ENCODE data around the gene CCDC197.

Gene CCDC197

DNA sequence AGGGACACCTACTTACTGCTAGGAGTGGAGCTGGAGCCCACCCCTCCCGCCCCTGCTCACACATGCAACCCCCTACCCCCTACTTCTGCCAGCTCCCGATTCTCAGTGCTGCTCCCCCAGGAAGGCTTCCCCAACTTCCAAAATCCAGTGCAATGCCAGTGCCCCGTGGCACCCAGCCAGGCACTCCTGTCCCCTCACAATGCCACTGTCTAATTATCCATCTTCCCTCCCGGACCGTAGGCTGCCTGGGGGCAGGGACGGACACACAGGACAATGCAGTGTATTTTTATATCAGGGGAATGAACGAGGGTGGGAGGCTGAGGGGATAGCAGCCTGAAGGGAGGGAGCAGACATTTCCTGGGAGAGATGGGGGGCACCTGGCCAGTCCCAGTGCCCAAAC, 41.4 kb downstream of the CCDC197 start:
- Histone ChIP-seq H3K4me1 (ENCODE audit: insufficient read depth, low read length, severe bottlenecking) (no peaks in the 10 kb centered on the region), H3K27me3 (ENCODE audit: insufficient read depth, low read length) (no peaks in the 10 kb centered on the region), H2AFZ (ENCODE audit: low read length) (no peak overlapping the region), H3K79me2 (ENCODE audit: insufficient read depth, low read length) (no peaks in the 10 kb centered on the region), H3K4me2 (ENCODE audit: low read length) (no peak overlapping the region), H3K27ac (ENCODE audit: low read depth, low read length, poor library complexity, severe bottlenecking) (no peak overlapping the region), H4K20me1 (ENCODE audit: insufficient read depth, low read length) (no peaks in the 10 kb centered on the region), H3K36me3 (ENCODE audit: insufficient read depth, low read length) (no peaks in the 10 kb centered on the region), H3F3A (ENCODE audit: insufficient read depth, low read length) (no peaks in the 10 kb centered on the region), H3K9me3 (ENCODE audit: low read length) (no peaks in the 10 kb centered on the region), H3K9me2 (ENCODE audit: low read depth, low read length) (no peaks in the 10 kb centered on the region), H3K4me3 (ENCODE audit: low read depth, low read length, poor library complexity, severe bottlenecking) (no peak overlapping the region), H3K9ac (ENCODE audit: low read length) (no peak overlapping the region)
- no peak for TF ChIP-seq EZH2 (IDR thresholded peaks at IDR 0.05; ENCODE audit: borderline replicate concordance, low read length)
- TF ChIP-seq, protein P1, sequence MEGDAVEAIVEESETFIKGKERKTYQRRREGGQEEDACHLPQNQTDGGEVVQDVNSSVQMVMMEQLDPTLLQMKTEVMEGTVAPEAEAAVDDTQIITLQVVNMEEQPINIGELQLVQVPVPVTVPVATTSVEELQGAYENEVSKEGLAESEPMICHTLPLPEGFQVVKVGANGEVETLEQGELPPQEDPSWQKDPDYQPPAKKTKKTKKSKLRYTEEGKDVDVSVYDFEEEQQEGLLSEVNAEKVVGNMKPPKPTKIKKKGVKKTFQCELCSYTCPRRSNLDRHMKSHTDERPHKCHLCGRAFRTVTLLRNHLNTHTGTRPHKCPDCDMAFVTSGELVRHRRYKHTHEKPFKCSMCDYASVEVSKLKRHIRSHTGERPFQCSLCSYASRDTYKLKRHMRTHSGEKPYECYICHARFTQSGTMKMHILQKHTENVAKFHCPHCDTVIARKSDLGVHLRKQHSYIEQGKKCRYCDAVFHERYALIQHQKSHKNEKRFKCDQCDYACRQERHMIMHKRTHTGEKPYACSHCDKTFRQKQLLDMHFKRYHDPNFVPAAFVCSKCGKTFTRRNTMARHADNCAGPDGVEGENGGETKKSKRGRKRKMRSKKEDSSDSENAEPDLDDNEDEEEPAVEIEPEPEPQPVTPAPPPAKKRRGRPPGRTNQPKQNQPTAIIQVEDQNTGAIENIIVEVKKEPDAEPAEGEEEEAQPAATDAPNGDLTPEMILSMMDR (IDR thresholded peaks at IDR 0.05; ENCODE audit: low read length), result no peak

DNA sequence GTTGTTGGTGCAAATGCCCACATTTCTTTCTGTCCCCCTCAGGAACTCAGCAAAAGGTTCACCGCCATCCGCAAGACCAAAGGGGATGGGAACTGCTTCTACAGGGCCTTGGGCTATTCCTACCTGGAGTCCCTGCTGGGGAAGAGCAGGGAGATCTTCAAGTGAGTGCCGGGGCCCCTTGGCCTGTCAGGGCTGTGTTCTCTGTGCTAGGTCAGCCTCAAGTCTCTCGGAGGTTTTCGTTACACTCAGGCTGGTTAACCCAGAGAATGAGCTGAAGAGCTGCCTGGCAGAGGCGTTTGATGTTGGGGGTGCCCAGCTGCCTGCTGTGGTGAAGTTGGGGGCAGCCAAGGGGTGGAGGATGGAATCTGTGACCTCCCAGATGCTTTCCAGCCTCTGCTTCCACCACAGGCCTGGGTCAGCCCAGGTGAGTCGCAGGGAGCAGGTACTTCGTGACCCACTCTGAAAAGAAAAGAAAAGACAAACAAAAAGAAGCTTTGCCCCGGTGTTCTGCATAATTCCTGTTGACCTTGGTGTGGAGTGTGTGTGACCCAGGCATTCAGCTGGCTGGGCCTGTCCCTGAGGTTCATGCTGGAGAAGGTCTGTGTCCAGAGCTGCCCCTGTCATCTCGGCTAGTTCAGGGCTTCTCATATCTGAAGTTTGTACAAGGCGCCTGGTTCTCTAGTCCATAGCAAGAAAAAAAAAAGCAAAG, 42.0 kb downstream of the CCDC197 start:
- Histone ChIP-seq H3K27ac (ENCODE audit: low read depth, low read length, poor library complexity, severe bottlenecking) (no peak overlapping the region), H2AFZ (ENCODE audit: low read length) (no peak overlapping the region), H3K9me3 (ENCODE audit: low read length) (no peaks in the 10 kb centered on the region), H3K27me3 (ENCODE audit: insufficient read depth, low read length) (no peaks in the 10 kb centered on the region), H3K4me1 (ENCODE audit: insufficient read depth, low read length, severe bottlenecking) (no peaks in the 10 kb centered on the region), H3F3A (ENCODE audit: insufficient read depth, low read length) (no peaks in the 10 kb centered on the region), H3K36me3 (ENCODE audit: insufficient read depth, low read length) (no peaks in the 10 kb centered on the region), H3K9me2 (ENCODE audit: low read depth, low read length) (no peaks in the 10 kb centered on the region), H3K9ac (ENCODE audit: low read length) (no peak overlapping the region), H3K79me2 (ENCODE audit: insufficient read depth, low read length) (no peaks in the 10 kb centered on the region), H3K4me3 (ENCODE audit: low read depth, low read length, poor library complexity, severe bottlenecking) (no peak overlapping the region), H4K20me1 (ENCODE audit: insufficient read depth, low read length) (no peaks in the 10 kb centered on the region), H3K4me2 (ENCODE audit: low read length) (no peak overlapping the region)
- TF ChIP-seq EZH2 (IDR thresholded peaks at IDR 0.05; ENCODE audit: borderline replicate concordance, low read length), result no peak
- TF ChIP-seq, protein P1 (IDR thresholded peaks at IDR 0.05; ENCODE audit: low read length), result no peak

DNA sequence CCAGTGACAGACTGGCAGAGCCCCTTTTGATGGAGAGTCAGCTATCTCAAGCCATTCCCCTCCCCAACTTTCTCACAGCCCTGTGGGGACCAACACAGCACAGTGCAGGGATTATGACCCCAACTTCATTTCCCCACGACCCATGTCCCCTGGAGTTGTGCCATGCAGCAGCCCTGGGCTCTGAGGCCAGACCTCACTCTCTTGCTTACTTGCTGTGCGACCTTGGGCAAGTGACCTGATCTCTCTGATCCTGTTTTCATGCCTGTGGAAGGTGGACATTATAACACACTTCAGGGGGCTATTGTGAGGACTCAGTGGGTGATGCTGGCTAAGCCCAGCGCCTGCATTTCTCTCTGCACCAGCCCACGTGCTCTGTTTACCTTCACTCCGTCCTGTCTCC, 43.1 kb downstream of the CCDC197 start:
- Histone ChIP-seq H3K9me3 (ENCODE audit: low read length) (no peaks in the 10 kb centered on the region), H3K36me3 (ENCODE audit: insufficient read depth, low read length) (peaks cover 9% of the 10 kb centered on the region), H3K4me3 (ENCODE audit: low read depth, low read length, poor library complexity, severe bottlenecking) (no peak overlapping the region), H3K27ac (ENCODE audit: low read depth, low read length, poor library complexity, severe bottlenecking) (no peak overlapping the region), H3K27me3 (ENCODE audit: insufficient read depth, low read length) (no peaks in the 10 kb centered on the region), H3K9me2 (ENCODE audit: low read depth, low read length) (no peaks in the 10 kb centered on the region), H3K9ac (ENCODE audit: low read length) (no peak overlapping the region), H2AFZ (ENCODE audit: low read length) (no peak overlapping the region), H3K79me2 (ENCODE audit: insufficient read depth, low read length) (no peaks in the 10 kb centered on the region), H3F3A (ENCODE audit: insufficient read depth, low read length) (no peaks in the 10 kb centered on the region), H3K4me2 (ENCODE audit: low read length) (no peak overlapping the region), H3K4me1 (ENCODE audit: insufficient read depth, low read length, severe bottlenecking) (no peaks in the 10 kb centered on the region), H4K20me1 (ENCODE audit: insufficient read depth, low read length) (no peaks in the 10 kb centered on the region)
- TF ChIP-seq, protein P1 (IDR thresholded peaks at IDR 0.05; ENCODE audit: low read length), result no peak
- no peak for TF ChIP-seq EZH2 (IDR thresholded peaks at IDR 0.05; ENCODE audit: borderline replicate concordance, low read length)

Measured in OCI-LY1 (cell line).